GM19395 (cell line): ENCODE results near the gene RNASE8.

ENCODE experiments used
- ATAC-seq: cut with Tn5 transposase; IDR thresholded peaks from one replicate; pipeline ENCODE4 v1.9.1; 2021; ENCODE audit warnings: mild to moderate bottlenecking, moderate library complexity; ENCODE audit not compliant: unreplicated experiment

The RNASE8 gene

DNA sequence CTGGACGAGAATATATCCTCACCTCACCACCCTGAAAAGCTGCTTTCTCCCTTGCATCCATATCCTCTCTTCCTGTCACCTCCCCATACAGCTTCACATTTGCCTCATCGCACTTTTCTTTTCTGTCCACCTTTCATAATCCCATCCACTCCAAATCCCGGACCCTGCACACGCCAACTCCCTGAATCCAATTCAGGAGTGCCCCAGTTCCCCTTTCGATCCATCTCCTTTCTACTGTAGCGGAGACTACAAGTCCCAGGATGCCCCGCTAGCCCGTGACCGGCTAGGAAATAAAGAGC is 45.7 kb downstream of the RNASE8 start:
- ATAC-seq, result peak; percentile 4

DNA sequence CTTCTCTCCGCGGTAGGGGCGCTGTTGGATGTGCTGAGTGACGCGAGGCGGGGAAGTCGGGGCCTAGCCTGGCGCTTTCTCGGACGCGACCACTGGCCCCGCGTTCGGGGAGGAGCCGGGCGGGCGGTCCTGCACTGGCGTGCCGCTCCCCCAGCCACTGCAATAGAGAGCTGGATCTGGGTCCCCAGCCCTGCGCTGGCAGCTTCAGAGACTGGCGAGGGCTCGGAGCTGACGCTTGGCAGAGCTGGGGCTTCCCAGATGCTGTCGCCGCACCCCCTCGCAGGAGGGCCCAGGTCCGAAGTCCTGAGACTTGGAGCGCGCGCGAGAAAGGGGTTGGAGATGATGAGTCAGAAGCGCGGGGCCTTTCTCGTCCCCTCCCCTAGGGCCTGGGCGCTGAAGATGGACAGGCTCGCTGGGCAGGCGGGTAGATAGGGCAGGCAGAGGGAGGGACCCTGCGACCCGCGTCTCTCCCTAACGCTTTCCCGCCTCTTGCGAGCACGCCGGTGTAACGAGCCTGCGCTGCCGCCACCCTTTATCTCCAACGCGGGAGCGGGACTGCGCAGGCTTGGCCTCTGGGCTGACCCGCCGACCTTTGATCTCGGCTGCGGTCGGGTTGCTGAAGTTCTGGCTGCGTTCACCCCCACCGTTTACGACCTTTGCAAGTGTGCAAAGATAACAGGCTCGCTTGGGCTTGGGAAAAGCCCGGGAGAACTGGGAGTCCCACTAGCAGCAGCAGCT is 46.3 kb downstream of the RNASE8 start:
- ATAC-seq, result peak; percentile 90

DNA sequence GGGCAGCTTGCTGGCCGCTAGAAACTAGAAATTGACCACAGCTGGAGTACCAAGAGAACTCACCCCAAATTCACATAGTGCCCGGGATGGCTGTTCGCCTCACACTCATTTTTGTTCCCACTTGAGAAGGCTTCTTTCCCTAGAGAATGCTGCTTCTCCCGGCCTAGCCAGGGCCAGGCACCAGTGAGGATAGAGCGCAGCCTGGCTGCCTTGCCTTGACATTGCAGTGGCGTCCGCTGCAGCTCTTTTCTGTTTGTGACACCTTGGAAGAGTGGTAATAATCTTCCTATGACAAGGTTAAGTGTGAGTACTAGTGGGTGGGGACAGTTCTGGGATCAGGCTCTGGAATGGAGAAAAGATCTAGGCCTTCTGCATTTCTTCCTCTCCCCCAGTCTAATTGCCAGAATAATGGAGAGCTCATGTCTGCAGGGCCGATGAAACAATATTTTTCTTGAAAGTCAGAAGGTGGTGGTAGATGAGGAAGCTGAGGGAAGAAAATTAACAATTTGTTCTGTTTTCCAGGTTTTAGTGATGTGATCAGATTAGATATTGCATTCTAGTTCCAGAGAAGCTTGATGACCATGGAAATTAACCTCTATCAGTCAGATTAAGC is 46.9 kb downstream of the RNASE8 start:
- ATAC-seq, result peak; percentile 43

DNA sequence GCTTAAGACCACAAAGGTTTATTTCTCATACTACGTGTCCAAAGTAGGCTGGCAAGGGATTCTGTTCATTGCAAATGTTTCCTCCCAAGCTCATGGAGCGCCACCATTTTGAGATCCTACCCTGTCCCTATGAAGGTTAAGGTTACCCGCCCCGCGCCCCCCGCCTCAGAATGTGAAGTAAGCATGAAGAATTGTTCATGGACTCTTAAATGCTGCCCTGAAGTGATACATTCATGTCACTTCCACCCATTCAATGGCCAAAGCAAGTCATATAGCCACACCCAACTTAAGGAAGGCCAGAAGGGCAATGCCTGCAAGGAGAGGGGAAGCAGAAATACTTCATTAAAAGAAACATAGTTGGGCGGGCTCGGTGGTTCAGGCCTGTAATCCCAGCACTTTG is 47.5 kb downstream of the RNASE8 start:
- no peak for ATAC-seq

DNA sequence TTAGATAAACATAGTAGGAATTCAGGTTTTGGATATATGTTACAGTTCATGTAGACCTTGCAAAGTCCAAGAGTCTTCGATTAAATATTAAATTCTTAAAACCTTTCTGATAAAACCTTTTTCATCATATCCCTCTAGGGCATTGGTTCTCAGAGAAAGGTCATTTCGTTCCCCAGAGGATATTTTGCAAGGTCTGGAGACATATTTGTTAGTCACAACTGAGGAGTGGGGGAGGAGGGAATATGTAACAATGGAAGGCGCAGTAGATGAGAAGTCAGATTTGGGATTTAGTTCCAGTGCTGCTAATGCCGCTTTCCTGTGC is 48.5 kb downstream of the RNASE8 start:
- ATAC-seq, result no peak

DNA sequence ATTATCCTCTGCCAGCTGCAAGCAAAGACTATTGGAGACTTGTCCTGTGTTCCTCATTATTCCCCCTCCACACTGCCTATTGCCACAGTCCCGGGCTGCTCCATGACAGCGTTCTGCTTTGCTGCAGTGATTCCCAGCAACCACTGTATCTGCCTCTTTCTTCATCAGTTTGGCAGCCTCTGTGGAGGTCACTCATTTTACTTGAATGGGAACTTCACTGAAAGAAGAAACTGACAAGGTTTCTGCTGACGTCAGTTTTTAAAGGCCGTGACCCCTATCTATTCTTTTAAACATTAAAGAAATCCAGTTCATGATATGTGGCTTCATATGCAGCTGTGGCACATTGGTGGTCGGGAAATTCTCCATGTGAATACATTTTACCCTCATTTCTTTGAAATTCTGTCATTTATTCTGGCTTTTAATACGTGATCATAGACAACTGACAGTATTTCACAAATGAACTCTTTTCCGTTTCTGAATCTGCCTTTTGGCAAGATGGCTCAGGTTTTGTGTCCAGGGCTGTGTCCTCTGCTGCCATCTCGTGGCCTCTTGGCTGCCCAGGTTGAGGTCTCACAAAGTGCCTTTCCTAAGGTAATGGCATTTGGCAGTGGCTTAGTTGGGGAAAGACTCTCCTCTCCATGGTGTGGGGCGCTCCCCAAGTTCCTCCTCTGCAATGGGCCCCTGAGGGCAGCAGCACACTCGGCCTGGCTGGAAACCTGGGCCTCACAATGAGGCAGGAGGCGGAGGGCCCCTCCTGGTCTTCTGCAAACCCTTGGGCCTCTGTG is 49.1 kb downstream of the RNASE8 start:
- ATAC-seq, result no peak

DNA sequence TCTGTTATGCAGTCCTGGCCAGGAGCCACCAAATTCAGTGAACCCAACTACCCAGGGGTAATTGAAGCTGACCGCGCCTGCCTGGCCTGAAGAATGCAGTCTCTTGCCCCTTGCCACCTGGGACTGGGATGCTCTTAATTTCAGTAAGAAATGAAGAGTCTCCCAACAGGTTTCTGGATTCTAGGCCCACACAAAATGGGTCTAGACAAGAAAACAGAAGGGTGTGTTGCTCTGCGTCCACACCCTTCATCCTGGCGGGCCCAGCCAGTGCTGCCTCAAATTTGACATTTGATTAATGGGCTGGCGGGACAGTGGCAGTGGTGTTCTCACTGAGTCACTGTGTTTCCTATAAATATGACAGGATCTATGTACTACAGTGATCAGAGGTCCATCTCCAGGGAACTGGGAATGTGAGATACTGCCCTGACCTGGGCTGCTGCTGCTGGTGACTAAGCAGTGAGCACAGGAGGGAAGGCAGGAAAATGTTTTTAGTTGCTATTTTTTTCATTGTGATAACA is 49.7 kb downstream of the RNASE8 start:
- no peak for ATAC-seq
